ENCODE data around the gene LPIN1. TPM values are rescaled to one million over a fixed set of nuclear protein-coding genes. Genes with fewer than 3 reads are reported as not detected.
A peak's percentile ranks its signal among the peaks of the same experiment; 100 is the strongest.

The LPIN1 gene
- polyA plus RNA-seq, 2 of the 4 experiments (the other 2 are of a cell fraction): 19.2 to 27.5 TPM

DNA sequence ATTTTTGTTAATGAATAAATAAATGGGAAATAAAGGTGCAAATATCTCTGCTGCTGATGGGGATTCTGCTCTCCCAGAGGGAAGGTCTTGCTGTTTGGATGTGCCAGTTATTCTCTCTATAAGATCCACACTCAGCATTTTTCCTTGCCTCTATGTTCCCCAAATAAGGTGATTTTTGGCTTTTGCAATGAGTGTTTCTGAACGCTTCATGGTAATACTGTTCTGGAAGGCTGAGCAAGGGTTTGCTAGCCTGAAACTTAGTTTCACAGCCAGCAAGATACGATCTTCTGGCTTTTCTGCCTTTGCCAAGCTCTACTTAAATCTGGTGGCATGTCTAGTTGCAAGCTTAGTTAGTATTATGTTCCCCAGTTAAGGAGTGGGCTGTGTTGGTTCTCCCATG lies 114.6 kb downstream of the LPIN1 start:
- H3K9me3 ChIP-seq: peaks cover 12% of the 10 kb centered on the region; the same call in 2 of the 3 replicates
- ChIA-PET CTCF (interaction anchor here (1.0 to 1.5 kb wide), 2 partner anchors 17 to 1146 kb away, joined by 3 to 6 read pairs; no protein-coding TSS in a partner anchor), POLR2A (no interaction called here)
- no peak overlapping the region for H3K27ac ChIP-seq
- WGBS (ENCODE audit: missing lambda C conversion rate): 15% methylated on average over 2 of the region's 2 CpGs
- H3K4me3 ChIP-seq: no peak overlapping the region
- TF ChIP-seq ZFP36 (IDR thresholded peaks at IDR 0.05; ENCODE audit: borderline replicate concordance, partially characterized antibody): no peak
- TF ChIP-seq MAFK (IDR thresholded peaks at IDR 0.05; ENCODE audit: partially characterized antibody): peak; percentile 65
- TF ChIP-seq HEYL (CRISPR knock-in tag; IDR thresholded peaks at IDR 0.05): no peak
- TF ChIP-seq HOXB13 (CRISPR knock-in tag; IDR thresholded peaks at IDR 0.05; ENCODE audit: low read depth): no peak
- DNase-seq (ENCODE audit: low read depth in 1 of 2, low spot score in 1 of 2) (no peak), ATAC-seq (no peak), FAIRE-seq (no peak)
- no peaks in the 10 kb centered on the region for H3K4me1 ChIP-seq
- no peak overlapping the region for H3K4me2 ChIP-seq

DNA sequence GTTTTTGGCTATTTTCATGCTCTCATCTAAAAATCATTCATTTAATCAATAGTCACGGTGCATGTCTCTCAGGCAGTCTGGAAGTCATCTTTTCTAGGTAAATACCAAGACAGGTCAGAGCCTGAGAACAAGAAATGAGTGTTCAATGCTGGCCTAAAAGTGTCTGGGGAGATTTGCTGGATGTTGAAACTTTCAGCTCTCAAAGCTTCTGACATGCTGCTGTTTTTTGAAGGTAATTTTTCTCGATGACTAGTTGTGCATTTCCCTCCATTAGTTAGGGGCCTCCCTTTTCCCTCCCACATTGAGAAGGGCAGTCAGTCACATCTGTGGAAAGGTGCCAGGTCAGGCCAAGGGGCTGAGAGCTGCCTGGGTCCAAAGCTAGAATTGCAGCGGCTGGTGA lies 115.6 kb downstream of the LPIN1 start:
- WGBS (ENCODE audit: missing lambda C conversion rate): 5% methylated on average over 3 of the region's 3 CpGs

DNA sequence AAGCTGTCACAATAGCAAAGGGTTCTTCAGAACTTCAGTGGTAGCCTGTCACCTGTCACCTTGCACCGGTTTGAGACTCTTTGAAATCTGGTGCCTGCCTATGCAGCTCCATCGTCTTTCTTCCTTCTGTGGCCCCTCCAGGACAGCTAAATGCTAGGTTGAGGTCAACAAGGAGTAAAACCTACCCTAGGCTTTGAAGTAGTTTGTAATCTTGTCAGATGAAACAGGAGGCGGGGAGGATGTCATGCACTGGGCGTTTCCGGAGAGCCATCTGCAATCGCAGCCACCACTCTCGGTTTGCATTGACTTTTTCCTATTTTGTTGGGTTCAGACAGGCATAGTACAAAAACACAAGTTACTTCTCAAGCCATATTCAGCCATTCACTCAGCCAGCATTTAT lies 116.7 kb downstream of the LPIN1 start:
- Histone ChIP-seq H3K27ac (no peak overlapping the region), H3K4me1 (no peaks in the 10 kb centered on the region), H3K9me3 (peaks cover 11% of the 10 kb centered on the region; the same call in 2 of the 3 replicates), H3K4me2 (no peak overlapping the region), H3K4me3 (no peak overlapping the region)
- no peak for DNase-seq (ENCODE audit: low read depth in 1 of 2, low spot score in 1 of 2)
- no peak for TF ChIP-seq TP53 (CRISPR knock-in tag; IDR thresholded peaks at IDR 0.05)
- TF ChIP-seq, protein P1, sequence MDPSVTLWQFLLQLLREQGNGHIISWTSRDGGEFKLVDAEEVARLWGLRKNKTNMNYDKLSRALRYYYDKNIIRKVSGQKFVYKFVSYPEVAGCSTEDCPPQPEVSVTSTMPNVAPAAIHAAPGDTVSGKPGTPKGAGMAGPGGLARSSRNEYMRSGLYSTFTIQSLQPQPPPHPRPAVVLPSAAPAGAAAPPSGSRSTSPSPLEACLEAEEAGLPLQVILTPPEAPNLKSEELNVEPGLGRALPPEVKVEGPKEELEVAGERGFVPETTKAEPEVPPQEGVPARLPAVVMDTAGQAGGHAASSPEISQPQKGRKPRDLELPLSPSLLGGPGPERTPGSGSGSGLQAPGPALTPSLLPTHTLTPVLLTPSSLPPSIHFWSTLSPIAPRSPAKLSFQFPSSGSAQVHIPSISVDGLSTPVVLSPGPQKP (IDR thresholded peaks at IDR 0.05; ENCODE audit: low read depth, low read length): no peak
- no peak for TF ChIP-seq SREBF2 (IDR thresholded peaks at IDR 0.05)
- TF ChIP-seq CHD2 (IDR thresholded peaks at IDR 0.05; ENCODE audit: low read length, partially characterized antibody): no peak
- TF ChIP-seq RCOR1 (IDR thresholded peaks at IDR 0.05; ENCODE audit: low read depth, low read length): no peak
- no peak for TF ChIP-seq MAZ (IDR thresholded peaks at IDR 0.05; ENCODE audit: borderline replicate concordance, low read depth, low read length)
- TF ChIP-seq NR3C1 (IDR thresholded peaks at IDR 0.05): no peak
- TF ChIP-seq, protein P2, sequence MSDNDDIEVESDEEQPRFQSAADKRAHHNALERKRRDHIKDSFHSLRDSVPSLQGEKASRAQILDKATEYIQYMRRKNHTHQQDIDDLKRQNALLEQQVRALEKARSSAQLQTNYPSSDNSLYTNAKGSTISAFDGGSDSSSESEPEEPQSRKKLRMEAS (IDR thresholded peaks at IDR 0.05): no peak
- TF ChIP-seq EHMT2 (IDR thresholded peaks at IDR 0.05; ENCODE audit: low read depth): no peak
- TF ChIP-seq HOXB13 (CRISPR knock-in tag; IDR thresholded peaks at IDR 0.05; ENCODE audit: low read depth): no peak
- TF ChIP-seq CEBPB (IDR thresholded peaks at IDR 0.05): no peak
- ChIA-PET CTCF (interaction anchor here (0.6 to 4.1 kb wide), 17 partner anchors 10 to 1144 kb away, joined by 3 to 22 read pairs (median 4); no protein-coding TSS in a partner anchor), POLR2A (no interaction called here)
- no peak for ATAC-seq
- 53% methylated on average over 7 of the region's 7 CpGs for WGBS (ENCODE audit: missing lambda C conversion rate)
- no peak for FAIRE-seq

More for the DNA sequence above, 115.6 kb downstream of the LPIN1 start:
- TF ChIP-seq CBX2 (IDR thresholded peaks at IDR 0.05; ENCODE audit: borderline replicate concordance, low read depth) (no peak), HOXB5 (CRISPR knock-in tag; IDR thresholded peaks at IDR 0.05) (no peak), NPAS2 (CRISPR knock-in tag; IDR thresholded peaks at IDR 0.05; ENCODE audit: borderline replicate concordance) (no peak), POLR2AphosphoS2 (conservative IDR thresholded peaks at IDR 0.05; ENCODE audit: low read length) (no peak), RAD21 (conservative IDR thresholded peaks at IDR 0.05 in 1 of 2, IDR thresholded peaks at IDR 0.05 in 1 of 2) (no peak), FOSB (CRISPR knock-in tag; IDR thresholded peaks at IDR 0.05) (no peak), ZC3H11A (IDR thresholded peaks at IDR 0.05) (no peak), RARB (CRISPR knock-in tag; IDR thresholded peaks at IDR 0.05) (no peak)
- TF ChIP-seq, protein P3, sequence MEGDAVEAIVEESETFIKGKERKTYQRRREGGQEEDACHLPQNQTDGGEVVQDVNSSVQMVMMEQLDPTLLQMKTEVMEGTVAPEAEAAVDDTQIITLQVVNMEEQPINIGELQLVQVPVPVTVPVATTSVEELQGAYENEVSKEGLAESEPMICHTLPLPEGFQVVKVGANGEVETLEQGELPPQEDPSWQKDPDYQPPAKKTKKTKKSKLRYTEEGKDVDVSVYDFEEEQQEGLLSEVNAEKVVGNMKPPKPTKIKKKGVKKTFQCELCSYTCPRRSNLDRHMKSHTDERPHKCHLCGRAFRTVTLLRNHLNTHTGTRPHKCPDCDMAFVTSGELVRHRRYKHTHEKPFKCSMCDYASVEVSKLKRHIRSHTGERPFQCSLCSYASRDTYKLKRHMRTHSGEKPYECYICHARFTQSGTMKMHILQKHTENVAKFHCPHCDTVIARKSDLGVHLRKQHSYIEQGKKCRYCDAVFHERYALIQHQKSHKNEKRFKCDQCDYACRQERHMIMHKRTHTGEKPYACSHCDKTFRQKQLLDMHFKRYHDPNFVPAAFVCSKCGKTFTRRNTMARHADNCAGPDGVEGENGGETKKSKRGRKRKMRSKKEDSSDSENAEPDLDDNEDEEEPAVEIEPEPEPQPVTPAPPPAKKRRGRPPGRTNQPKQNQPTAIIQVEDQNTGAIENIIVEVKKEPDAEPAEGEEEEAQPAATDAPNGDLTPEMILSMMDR (IDR thresholded peaks at IDR 0.05): no peak
- TF ChIP-seq, protein P4, sequence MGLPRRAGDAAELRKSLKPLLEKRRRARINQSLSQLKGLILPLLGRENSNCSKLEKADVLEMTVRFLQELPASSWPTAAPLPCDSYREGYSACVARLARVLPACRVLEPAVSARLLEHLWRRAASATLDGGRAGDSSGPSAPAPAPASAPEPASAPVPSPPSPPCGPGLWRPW (IDR thresholded peaks at IDR 0.05): no peak
- H3K4me1 ChIP-seq: no peaks in the 10 kb centered on the region
- no peak overlapping the region for H3K27ac ChIP-seq
- ChIA-PET CTCF (interaction anchor here (1.0 to 4.1 kb wide), 5 partner anchors 11 to 1145 kb away, joined by 3 to 22 read pairs (median 5); no protein-coding TSS in a partner anchor), POLR2A (no interaction called here)
- H3K4me2 ChIP-seq: no peak overlapping the region
- no peak for DNase-seq (ENCODE audit: low read depth in 1 of 2, low spot score in 1 of 2)
- peaks cover 12% of the 10 kb centered on the region; the same call in 2 of the 3 replicates for H3K9me3 ChIP-seq
- no peak for ATAC-seq
- FAIRE-seq: no peak
- H3K4me3 ChIP-seq: no peak overlapping the region

Data from A549 (cell line).